HG02623 (cell line): ENCODE results near the gene CARD8.
"Not testable (repeated sequence)": the region's sequence is repeated elsewhere in the genome, so short reads cannot be mapped to it uniquely, and the experiment has no call there.

ENCODE experiments used
- ATAC-seq: cut with Tn5 transposase; IDR thresholded peaks from one replicate; pipeline ENCODE4 v1.9.1; 2021; ENCODE audit warnings: moderate library complexity; ENCODE audit not compliant: unreplicated experiment

CARD8 gene

DNA sequence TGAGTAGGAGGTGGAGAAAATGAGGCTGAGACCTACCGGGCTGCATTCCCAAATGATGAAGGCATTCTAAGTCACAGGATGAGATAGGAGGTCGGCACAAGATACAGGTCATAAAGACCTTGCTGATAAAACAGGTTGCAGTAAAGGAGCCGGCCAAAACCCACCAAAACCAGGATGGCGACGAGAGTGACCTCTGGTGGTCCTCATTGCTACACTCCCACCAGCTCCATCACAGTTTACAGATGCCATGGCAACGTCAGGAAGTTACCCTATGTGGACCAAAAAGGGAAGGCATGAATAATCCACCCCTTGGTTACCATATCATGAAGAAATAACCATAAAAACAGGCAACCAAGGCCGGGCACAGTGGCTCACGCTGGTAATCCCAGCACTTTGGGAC is 9.6 kb upstream of the CARD8 start:
- ATAC-seq = not testable (repeated sequence)

DNA sequence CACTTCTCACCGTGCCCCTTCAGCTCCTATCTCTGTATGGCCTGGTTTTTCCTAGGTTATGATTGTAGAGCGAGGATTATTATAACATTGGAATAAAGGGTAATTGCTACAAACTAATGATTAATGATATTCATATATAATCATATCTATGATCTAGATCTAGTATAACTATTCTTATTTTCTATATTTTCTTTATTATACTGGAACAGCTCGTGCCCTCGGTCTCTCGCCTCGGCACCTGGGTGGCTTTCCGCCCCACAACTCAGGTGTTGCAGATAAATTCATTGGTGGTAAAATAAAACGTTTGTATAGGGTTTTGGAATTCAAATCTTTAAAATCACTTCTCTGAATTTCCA is 4.6 kb upstream of the CARD8 start:
- not testable (repeated sequence) for ATAC-seq

DNA sequence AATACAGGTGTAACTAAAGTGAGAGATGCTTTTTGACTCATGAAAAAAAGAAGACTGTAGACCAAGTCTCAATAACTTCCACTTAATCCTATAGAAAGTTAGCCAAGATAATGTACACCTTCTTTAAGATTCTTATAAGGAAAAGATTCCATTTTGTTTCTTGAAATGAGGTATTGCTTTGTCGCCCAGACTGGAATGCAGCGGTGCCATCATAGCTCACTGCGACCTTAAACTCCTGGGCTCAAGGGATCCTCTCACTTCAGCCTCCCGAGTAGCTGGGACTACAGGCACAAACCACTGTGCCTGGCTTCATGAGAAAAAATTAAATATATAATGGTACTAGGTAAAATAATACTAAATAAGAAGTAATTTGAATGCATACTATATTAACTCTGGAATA is 3.3 kb upstream of the CARD8 start:
- ATAC-seq = not testable (repeated sequence)

DNA sequence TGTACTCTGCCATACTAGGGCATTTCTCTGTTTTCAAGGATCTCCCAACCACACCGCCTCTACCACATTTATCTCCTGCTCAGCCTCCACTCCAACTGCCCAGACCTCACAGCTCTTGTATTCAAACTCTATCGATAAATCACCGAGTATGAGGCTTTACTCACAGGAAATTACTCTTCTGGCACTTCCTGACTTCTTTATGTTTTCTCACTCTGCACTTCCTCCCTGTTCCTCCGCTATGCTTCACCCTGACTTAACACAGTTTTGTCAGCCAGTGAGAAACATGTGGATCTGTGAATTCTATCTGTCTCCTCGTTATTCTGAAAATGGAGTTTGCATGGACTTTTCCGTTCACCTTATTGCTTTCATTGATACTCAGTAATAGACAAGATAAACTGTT is 2.6 kb upstream of the CARD8 start:
- no peak for ATAC-seq

DNA sequence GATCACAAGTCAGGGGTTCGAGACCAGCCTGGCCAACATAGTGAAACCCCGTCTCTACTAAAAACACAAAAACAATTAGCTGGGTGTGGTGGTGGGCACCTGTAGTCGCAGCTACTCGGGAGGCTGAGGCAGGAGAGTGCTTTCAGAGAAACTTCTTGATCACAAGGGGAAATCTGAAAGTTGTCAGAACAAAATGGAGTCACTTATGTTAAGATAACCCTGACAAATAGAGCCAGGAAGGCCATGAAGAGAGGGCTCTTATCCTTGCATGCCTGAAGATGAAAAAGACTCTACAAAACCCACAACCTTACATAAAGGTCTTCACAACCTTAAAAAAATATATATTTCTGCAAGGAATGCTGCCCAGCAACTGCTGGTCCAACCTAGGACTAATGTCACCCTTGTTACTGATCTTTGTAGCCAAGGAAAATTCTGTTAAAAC is 1.2 kb downstream of the CARD8 start:
- ATAC-seq = no peak

DNA sequence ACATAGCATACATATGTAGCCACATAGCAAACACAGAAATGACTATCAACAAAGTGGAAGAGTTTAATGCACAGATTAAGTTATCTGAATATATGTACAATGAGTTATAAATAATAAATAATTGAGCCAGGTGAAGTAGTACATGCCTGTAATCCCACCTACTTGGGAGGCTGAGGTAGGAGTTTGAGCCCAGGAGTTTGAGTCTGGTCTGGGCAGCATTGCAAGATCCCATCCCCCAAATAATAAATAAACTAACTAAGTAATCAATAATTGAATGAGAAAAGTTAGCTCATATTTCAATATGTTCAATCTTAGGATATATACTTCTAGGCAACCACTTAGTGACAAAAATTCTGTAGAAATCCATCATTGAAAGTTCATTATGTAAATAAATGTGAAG is 1.7 kb downstream of the CARD8 start:
- no peak for ATAC-seq

DNA sequence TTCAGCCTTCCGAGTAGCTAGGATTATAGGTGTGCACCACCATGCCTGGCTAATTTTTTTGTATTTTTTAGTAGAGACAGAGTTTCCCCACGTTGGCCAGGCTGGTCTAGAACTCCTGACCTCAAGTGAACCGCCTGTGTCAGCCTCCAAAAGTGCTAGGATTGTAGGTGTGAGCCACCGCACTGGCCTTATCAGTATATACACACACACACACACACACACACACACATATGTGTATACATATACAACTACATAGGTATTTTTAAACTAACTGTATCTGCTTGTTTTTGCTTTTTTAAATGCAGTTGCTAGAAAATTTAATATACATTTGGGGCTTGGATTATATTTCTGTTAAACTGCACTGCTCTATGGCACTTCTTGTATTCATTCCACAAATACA is 3.1 kb downstream of the CARD8 start:
- no peak for ATAC-seq

DNA sequence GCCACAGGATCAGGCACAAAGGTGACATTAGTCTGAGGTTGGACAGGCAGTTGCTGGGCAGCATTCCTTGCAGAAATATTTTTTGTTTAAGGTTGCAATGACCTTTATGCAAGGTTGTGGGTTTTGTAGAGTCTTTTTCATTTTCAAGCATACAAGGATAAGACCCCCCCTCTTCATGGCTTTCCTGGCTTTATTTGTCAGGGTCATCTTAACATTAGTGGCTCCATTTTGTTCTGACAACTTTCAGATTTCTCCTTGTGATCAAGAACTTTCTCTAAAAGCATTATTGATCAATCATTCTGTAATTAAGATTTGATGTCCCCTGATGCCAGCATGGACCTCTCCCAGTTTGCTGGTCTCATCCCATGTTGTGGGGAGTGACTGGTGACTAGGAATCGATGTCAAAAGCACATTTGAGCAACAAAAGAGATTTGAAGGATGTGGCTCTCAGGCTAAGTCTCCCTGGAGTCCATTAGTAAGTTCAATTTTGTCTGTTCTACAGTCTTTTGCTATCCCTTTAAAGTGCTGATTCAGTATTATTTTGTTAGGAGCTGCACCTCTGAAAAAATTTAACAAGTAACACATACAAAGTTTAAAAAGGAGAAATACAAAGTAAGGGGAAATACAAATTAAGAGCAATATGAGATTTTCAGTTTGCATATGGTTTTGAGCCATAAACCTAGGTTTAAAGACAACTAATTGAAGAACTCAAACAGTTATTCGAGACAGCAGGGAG is 5.3 kb downstream of the CARD8 start:
- ATAC-seq = no peak

DNA sequence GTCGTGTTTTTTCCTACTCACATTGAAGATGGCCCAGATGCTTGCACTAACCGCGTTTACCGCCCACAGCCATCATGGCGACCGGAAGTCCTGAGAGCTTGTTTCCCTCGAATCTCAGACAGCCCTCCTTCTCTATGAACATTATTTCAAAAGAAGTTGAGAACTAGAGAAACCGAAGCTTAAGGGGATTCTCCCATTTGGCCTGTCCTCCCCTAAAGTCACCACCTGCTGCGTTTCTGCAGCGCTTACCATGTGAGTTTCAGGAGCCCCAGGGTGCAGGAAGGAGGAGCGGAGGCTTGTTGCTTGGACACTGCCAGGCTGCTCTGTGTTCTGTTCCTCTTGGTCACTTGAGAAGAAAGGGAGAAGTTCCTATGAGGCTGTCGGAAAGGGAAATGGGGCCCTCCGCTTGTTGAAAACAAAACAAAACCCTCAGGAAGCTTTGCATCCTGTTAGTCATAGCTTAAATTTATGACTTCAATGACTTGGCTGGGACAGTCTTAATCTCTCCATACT is 6.2 kb downstream of the CARD8 start:
- ATAC-seq = peak; percentile 53

DNA sequence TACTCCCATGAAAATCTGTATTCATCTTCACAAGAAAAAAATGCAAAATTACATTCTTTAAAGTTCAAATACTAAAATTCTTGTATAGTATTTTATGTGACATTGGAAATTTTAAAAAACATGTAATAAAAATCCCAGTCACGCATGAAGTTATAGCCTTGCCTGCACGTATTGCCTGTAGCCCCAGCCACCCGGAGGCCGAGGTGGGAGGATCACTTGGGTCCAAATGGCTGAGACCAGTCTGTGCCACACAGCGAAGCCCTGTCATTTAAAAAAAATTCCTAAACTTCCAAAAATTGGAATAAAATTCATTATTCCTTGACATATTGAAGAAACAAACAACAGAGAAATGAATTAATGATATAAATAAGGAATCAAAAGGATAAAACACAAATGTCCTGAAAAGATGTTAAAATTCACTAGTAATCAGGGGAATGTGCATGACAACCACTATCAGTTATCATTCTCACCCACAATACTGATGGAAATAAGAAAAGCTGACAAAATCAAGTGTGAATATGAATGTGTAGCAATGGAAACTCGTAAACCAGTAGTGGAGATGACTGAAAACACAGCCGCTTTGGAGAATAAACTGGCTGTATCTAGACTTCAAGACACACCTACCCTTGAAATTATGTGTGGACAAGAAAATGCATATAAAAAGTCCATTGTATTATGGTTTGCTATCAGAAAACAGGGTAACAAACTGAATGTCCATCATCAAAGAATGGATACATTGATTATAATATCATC is 7.5 kb downstream of the CARD8 start:
- no peak for ATAC-seq

DNA sequence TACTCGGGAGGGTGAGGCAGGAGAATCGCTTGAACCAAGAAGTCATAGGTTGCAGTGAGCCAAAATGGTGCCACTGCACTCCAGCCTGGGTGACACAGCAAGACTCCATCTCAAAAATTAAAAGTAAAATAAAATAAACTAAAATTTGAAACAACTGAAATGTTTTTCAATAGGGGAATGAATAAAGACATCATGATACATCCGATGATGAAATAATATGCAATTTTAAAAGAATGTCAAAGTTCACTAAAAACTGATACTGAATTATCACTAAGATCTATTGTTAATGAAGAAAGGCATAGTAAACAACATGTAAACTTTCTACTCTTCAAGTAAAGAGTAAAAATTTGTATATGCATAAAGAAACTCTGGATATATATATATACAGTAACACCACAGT is 8.5 kb downstream of the CARD8 start:
- no peak for ATAC-seq

DNA sequence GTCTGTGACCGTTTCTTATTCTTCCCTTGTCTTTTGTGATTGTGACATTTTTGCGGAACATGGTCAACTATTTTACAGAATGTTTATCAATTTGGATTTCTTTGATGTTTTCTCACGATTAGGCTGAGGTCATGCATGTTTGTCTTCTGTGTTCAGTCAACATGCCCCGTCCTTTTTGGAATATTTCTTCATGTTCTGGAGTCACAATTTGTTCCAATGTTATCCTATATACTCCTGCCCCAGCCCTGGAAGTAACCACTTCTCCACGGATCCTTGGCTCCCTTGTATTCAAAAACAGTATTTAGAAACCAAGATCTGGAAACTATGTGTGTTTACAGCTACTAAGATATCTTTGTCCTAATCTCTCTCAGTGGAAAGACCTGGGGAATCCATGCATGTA is 9.6 kb downstream of the CARD8 start:
- ATAC-seq = no peak

DNA sequence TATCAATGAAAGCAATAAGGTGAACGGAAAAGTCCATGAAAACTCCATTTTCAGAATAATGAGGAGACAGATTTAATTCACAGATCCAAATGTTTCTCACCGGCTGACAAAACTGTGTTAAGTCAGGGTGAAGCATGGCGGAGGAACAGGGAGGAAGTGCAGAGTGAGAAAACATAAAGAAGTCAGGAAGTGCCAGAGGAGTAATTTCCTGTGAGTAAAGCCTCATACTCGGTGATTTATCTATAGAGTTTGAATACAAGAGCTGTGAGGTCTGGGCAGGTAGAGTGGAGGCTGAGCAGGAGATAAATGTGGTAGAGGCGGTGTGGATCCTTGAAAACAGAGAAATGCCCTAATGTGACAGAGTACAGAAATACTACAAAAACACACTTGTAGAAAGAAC is 11.4 kb downstream of the CARD8 start:
- ATAC-seq = no peak

DNA sequence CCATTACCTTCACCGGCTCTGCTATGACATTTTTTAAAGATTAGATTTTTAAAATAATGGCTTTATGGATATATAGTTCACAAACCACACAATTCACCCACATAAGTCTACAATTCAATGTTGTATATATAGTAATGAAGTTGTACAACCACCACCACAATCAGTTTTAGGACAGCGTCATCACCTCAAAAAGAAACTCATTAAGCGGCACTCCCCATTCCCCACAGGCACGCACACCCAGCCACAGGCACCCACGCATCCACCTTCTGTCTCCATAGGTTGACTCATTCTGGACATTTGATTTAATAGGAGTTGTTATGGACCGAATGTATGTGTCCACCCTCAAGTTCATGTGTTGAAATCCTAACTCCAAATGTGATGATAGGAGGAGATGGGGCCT is 13.9 kb downstream of the CARD8 start:
- not testable (repeated sequence) for ATAC-seq

DNA sequence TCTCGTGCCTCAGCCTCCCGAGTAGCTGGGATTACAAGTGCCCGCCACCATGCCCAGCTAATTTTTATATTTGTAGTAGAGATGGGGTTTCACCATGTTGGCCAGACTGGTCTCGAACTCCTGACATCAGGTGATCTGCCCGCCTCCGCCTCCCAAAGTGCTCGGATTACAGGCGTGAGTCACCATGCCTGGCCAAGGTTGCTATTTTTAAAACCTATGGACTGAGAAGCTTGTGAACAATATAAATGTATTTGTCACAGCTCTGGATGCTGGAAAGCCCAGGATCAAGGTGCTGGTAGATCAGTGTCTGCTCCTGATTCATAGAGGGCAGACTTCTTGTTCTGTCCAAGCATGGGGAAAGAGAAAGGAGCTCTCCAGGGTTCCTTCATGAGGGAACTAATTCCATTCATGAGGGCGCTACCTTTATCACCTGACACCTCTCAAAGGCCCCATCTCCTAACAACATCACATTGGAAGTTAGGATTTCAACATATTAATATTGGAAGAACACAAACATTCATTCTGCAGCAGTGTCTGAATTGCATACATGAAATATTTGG is 16.1 kb downstream of the CARD8 start:
- ATAC-seq = no peak

DNA sequence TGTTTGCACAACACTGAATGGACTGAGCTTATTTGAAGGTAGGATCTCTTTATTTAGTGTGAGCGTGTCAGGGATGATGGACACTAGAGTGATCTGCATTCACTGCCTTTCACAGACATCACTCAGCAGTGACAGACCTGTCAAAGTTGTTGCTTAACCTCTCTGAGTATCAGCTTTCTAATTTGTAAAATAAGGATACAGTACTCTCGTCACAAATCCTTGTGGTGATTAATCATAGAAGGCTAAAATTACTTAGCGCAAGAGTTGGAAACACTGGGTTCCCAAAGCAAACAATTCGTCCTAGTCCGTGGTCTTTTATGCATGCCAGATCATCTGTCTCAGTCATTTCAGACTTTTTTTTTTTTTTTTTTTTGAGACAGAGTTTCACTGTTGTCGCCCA is 16.6 kb downstream of the CARD8 start:
- ATAC-seq = no peak

DNA sequence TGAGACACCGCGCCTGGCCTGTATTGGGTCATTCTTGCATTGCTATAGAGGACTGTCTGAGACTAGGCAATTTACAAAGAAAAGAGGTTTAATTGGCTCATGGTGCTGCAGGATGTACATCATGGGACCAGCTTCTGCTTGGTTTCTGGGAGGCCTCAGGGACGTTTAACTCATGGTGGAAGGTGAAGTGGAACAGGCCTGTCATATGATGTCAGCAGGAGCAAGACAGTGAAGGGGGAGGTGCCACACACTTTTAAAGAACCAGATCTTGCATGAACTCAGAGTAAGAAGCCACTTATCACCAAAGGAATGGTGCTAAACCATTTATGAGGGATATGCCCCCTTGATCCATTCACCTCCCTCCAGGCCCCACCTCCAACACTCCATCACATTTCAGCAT is 18.7 kb downstream of the CARD8 start:
- no peak for ATAC-seq

DNA sequence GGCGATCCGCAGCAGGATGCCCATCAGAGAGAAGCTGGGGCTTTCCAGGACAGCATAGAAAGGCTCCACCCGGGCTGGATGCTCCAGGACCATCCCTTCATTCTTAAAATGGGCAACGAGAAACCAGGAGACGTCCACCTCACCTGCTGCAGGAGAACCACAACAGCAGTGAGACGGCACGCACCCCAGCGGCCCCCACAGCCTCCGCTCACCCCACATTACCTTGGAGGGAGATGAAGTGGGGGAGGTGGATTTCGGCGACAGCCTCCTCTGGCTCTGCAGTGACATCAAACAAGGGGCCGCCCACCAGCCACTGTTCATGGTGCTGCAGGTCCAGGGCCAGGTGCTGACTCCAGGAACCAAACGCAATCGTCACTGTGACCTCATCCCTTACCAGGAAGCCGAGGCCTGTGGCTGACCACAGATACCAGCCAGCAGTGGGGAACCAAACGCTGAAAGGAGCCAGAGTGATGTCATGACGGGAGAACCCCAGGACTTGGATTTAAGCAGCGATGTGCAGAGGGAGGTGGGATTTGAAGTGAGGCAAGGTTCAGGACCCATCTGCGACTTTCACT is 25.1 kb downstream of the CARD8 start:
- ATAC-seq = no peak

DNA sequence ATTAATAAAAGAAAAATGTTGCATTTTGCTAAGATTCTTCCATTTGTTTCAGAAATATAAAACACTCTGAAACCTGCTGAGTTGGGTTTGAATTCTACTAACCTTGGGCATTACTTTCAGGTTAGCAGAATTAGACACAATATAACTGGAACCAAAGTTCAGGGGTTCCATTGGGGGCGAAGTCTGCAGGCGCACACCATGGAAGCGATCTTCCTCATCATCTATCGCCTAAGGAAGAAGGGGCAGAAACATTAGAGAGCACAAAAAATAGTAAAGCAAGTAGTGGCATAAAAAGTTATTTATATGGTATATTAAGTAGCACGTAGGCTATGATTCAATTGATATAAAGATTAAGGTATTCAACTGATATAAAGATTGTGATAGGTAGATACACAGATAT is 34.1 kb downstream of the CARD8 start:
- no peak for ATAC-seq

DNA sequence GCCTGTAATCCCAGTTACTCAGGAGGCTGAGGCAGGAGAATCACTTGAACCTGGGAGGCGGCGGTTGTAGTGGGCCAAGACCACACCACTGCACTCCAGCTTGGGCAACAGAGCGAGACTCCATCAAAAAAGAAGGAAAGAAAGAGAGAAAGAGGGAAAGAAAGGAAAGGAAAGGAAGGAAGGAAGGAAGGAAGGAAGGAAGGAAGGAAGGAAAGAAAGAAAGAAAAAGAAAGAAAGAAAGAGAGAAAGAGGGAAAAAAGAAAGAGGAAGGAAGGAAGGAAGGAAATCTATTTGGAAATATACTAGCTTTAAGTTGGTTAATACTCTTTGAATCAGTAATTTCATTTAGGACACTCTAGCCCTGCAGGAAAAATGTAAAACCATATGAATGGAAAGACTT is 34.9 kb downstream of the CARD8 start:
- not testable (repeated sequence) for ATAC-seq

DNA sequence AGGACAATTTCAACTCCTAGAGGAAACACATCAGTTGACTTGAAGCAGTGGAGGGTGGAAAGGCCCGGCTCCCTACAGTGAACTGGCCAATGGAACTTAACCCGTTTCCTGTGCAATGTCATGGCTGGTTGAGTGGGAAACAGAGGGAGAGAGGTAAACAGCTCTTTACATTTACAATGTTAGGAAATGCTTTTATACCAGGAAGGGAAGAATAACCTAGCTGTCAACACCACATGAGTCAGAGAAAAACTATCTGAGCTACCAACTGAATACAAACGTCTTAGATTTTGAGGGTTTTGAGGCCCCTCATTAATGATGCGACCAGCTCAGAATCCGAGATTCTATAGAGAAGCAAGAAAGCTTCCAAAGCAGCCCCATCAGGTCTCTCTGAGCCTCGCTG is 36.7 kb downstream of the CARD8 start:
- ATAC-seq = no peak

DNA sequence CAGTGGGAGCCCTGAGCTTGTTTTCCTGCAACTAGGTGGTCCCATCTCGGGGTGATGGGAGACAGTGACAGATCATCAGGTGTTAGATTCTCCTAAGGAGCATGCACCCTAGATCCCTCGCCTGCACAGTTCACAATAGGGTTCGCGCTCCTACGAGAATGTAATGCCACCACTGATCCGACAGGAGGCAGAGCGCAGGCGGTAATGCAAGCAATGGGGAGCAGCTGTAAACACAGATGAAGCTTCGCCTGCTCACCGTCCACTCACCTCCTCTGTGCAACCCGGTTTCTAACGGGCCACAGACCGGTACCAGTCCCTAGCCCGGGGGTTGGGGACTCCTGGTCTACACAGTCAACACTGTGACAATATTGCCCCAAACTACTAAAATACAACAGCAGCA is 38.8 kb downstream of the CARD8 start:
- no peak for ATAC-seq
